Measurements from ENCODE around the gene LPP. TPM values are rescaled to one million over a fixed set of nuclear protein-coding genes. Genes with fewer than 3 reads are reported as not detected.

LPP gene
- total RNA-seq, 4 donors from 2014 or later = 141 to 248 (median 185) TPM

DNA sequence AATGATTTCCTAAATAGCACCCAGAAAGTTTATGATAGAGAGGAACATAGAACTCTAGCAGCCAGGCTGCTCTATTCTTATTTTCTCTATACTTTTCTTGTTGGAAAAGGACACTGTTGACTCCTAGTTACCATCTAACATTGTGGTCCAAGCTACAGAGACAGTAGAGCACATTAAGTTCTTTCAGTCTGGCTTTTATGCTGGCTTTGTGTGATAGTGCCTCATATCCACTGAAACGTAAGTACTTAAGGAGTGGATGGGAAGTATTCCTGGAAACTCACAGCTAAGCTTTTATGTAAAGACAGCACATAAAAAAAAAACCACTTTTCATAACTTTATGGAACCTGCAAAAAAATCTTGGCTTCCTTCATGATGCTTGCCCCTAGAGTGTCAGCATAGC, 537.7 kb downstream of the LPP start:
- TF ChIP-seq, protein P1, sequence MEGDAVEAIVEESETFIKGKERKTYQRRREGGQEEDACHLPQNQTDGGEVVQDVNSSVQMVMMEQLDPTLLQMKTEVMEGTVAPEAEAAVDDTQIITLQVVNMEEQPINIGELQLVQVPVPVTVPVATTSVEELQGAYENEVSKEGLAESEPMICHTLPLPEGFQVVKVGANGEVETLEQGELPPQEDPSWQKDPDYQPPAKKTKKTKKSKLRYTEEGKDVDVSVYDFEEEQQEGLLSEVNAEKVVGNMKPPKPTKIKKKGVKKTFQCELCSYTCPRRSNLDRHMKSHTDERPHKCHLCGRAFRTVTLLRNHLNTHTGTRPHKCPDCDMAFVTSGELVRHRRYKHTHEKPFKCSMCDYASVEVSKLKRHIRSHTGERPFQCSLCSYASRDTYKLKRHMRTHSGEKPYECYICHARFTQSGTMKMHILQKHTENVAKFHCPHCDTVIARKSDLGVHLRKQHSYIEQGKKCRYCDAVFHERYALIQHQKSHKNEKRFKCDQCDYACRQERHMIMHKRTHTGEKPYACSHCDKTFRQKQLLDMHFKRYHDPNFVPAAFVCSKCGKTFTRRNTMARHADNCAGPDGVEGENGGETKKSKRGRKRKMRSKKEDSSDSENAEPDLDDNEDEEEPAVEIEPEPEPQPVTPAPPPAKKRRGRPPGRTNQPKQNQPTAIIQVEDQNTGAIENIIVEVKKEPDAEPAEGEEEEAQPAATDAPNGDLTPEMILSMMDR (IDR thresholded peaks at IDR 0.05; ENCODE audit: low read depth) = no peak

DNA sequence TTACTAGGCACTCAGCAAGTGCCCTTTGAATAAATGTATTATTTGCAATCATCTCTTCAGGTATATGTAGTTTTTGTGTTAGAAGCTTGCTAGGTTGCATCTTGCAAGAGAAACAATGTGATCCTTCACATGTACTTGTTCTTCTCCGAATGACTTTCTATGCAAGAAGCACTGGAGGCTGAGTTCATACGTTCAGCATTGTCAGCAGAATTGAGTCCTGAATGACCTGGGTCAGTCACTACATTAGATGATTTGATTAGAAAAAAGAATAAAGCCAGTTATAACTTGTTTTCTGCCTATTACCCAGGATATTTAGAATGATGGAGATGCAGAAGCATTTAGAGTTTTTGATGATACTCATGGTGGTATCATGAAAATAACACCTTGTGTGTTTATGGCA, 538.7 kb downstream of the LPP start:
- TF ChIP-seq, protein P1 (IDR thresholded peaks at IDR 0.05; ENCODE audit: low read depth) = no peak

DNA sequence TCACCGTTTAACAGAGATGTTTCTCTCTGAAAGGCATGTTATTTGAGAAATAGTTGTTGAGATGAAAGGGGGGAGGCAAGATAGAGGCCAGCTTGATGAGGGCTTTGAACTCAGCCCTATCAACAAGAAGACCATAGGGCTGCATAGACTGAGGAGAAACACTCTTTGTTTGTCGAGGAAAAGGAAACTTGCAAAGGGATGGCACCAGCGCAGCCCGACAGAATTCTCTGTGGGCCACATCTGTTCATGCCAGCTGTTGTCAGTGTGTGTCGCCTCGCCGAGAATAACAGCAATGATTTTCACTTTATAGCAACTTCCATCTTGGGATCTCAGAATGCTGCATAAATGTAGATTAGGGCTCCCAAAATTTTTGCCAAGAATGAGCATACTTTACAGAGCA, 539.5 kb downstream of the LPP start:
- TF ChIP-seq, protein P1 (IDR thresholded peaks at IDR 0.05; ENCODE audit: low read depth) = no peak

DNA sequence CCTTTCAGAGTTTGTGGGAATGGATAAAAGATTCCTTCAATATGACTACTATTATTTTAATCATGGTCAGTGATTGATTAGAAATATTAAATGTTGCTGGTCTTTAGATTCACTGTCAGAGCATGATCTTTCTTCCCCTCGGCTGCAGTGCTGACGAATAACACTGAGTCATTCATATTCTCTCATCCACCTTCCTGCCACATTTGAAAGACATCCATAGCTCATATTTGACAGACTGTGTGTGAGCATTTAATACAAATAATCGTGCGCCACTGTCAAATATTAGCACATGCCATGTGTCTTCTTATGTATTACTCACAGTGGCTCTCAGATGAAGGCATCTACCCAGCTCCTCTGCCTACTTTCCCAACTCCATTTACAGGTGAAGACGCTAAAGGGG, 541.3 kb downstream of the LPP start:
- TF ChIP-seq, protein P1 (IDR thresholded peaks at IDR 0.05; ENCODE audit: low read depth) = no peak

DNA sequence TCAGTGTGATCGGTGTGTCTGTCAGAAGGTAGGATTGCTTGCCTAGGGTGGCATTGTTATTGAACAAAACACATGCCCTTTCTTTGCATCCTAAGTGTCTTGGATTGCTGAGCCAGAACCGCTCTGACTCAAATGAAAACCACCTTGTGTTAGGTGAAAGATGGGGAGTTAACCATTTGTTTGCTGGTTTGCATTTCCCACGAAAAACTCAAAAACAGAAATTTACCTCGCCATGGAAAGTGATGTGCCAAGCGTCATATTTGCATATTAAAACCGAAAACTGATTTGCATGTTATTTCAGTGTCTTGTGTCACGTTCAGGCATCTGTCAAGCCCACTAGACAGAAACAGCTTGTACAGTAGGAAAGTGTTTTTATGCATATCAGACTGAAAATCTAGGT, 543.2 kb downstream of the LPP start:
- TF ChIP-seq, protein P1 (IDR thresholded peaks at IDR 0.05; ENCODE audit: low read depth) = no peak

DNA sequence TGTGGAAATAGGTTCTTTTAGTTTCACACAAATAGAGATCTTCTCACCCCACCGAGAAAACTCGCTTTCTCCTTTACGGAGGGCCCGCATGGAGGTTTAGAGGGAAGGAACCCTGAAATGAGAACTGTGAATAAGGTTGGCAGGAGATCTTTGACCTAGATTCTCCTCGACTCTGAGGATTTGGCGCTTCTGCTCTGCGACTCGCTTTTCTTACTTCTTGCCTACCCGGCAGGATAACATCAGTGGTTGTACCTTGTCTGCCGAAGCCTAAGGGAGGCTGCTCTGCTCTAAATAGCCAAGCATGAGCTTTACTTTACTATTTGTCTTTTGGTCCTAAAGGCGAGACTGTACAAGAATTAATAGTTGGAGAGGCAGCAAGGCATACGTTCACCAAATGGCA, 544.5 kb downstream of the LPP start:
- TF ChIP-seq, protein P1 (IDR thresholded peaks at IDR 0.05; ENCODE audit: low read depth) = no peak

DNA sequence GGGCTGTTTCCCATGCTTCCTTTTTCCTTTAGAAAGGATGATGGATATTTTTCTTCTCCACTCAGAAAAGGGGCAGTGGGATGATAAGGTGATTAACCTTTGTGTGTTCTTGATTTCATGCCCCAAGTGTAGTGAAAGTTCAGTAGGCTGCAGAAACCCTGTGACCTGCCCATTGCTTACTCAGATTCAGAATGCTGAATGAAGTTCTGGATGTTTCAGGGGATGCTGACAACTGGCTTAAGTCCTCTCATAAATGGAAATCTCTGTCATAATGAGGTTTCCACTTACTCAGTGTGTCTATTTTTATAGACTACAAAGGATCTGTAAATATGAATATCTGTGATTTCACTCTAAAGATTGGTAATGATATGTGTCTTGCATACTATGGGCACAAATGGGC, 546.5 kb downstream of the LPP start:
- TF ChIP-seq, protein P1 (IDR thresholded peaks at IDR 0.05; ENCODE audit: low read depth) = no peak
